Subcutaneous adipose tissue (tissue), 4 donors: Measurements from ENCODE around the gene ABCC12. TPM values are rescaled to one million over a fixed set of nuclear protein-coding genes. Genes with fewer than 3 reads are reported as not detected.

Source experiments
- total RNA-seq, 4 donors: library from RNA; depleted of rRNA; stranded (reverse); fragments of >200 nt; gene quantifications; one replicate each; pipeline ENCODE4 v1.1.0, GENCODE V29; 2016
- TF ChIP-seq, protein P1 (sequence below): fragments of 450-650 bp; IDR thresholded peaks from one replicate; pipeline ENCODE4 v1.5.1; 2016; ENCODE audit warnings: low read depth, mild to moderate bottlenecking, control low read depth, antibody characterized with exemption, moderate library complexity

ABCC12 gene
- total RNA-seq = not detected

DNA sequence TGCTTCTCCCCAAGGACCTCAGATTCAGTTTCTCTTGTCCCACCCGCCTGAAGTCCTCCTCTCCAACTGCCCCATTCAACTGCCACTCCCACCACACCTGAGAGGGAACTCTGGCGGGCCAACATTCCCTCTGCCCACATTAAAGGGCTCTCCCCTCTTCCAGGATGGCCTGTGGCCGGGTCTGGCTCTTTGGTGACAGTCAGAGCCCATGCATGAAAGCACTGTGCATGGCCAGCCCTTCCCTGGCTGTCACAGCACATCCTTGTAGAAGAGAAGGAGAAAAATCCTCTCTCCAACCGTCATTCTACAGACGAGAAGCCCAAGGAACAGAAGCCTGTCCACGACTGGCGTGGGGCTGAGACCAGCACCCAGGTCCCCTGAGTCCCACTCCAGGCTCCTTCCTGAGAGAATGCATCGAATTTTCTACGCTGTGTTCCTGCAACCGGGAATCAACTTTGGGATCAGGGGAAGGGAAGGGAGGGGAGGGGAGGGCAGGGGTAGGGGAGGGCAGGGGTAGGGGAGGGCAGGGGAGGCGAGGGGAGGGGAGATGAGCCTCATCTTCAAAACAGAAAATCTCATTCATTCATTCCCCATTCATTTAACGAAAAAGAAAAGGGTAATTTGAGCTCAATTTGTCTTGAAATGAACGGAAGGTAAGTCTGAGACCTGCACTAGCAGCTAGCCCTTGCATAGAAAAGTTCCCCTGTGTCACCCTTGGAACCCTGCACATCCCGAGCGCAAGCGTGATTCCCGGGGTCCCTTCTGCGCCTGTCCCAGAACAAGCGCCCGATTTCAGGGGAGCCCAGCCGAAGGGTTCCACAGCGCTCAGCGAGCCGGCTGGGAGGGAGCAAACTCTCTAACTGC is at the start of gene ABCC12:
Gene ABCC12 (minus strand): TSS at position 68 of the 864 bp plus-strand sequence. CDS start 9,569 bp downstream, outside the sequence.
- TF ChIP-seq, protein P1, sequence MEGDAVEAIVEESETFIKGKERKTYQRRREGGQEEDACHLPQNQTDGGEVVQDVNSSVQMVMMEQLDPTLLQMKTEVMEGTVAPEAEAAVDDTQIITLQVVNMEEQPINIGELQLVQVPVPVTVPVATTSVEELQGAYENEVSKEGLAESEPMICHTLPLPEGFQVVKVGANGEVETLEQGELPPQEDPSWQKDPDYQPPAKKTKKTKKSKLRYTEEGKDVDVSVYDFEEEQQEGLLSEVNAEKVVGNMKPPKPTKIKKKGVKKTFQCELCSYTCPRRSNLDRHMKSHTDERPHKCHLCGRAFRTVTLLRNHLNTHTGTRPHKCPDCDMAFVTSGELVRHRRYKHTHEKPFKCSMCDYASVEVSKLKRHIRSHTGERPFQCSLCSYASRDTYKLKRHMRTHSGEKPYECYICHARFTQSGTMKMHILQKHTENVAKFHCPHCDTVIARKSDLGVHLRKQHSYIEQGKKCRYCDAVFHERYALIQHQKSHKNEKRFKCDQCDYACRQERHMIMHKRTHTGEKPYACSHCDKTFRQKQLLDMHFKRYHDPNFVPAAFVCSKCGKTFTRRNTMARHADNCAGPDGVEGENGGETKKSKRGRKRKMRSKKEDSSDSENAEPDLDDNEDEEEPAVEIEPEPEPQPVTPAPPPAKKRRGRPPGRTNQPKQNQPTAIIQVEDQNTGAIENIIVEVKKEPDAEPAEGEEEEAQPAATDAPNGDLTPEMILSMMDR = no peak

DNA sequence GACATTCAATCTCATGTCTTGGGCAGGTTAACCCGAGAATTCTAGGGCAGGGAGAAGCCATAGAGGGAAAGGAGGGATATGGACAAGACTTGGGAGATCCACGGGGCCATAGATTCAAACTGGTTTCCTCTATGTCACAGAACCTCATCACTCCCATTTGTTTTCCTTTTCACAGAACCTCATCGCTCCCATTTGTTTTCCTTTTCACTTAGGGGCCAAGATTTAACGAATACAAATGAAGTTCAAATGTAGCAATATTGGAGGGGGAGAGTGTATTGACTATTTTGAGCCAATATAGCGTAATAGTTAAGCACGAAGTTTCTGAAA is 49.0 kb upstream of the ABCC12 start:
- TF ChIP-seq, protein P1 = no peak

DNA sequence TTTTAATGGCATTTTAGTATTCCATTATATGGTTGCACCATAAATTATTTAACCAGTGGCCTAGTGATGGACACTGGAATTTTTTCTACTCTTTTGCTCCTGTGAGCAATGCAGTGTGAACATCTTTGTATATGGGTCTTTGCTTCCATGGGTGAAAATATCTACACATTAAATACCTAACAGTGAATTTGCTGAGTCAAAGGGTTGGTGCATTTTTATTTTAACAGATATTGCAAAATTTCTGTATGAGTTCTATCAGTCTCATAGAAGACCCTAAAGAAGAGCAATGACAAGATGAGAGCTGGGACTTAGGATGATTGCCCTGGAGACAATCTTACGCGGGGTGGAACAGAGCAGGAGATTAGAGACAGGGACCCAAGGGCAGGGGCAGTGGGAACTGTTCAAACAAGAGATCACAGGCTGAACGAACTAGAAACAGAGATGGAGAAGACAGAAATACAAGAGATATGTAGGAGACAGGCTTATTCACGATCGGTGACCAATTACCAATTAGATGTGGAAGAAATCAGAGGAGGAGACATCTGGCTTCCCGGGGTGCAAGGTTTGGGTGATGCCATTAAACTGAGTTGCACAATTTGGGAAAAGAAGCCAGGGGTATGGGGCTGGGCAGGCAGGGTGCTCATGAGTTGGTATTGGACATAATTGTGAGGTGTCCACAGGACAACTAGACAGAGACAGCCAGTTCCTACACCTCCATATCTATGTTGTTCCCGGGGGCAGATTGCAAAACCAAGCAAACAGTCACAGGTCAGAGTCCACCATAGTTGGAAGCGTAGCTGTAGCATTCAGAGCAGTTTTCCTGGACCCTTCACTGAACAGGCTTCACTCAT is 48.4 kb upstream of the ABCC12 start:
- TF ChIP-seq, protein P1 = no peak

DNA sequence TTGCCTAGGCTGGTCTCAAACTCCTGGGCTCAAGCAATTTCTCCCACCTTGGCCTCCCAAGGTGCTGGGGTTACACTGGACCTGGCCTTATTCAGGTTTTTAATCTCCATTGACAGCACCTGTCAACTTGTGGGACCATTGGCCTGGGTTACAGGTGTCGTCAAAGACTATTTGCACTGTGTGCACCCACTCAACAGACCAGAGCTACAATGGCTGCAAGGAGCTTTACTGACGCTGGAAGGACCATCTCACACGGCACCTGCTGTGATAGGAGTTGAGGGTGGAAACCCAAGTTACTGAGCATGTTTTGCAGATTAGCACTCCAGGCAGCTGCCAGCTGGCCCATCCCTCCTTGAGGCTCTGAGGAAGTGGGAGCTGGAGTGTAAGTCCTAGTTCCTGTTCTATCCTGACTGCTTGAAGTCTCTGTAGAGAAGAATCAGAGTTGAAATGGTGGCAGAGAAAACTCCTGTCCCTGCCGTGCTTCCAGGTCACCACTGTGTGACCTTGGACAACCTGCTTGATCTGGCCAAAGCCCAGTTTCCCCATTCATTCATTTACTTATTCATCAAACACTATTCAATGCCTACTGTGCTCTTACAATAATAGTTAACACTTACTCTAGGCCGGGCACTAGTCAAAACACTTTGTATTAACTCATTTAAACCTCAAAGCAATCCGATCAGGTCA is 45.9 kb upstream of the ABCC12 start:
- TF ChIP-seq, protein P1 = no peak

DNA sequence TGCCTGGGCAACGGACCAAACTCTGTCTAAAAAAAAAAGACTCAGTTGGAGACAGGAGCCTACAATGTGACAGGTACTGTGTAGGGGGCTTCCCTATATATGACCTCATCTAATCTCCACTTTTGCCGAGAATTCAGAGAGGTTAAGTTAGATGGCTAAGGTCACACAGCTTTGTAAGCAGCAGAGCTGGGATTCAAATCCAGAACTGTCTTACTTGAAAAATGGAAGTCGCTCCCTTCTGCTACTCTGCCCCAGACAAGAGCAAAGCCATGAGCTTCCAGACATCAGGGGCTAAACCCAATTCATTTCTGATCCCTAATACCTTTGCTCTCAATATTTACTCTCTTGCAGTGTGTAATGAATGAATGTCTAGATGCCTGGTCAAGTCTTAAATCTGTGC is 41.5 kb upstream of the ABCC12 start:
- TF ChIP-seq, protein P1 = no peak

DNA sequence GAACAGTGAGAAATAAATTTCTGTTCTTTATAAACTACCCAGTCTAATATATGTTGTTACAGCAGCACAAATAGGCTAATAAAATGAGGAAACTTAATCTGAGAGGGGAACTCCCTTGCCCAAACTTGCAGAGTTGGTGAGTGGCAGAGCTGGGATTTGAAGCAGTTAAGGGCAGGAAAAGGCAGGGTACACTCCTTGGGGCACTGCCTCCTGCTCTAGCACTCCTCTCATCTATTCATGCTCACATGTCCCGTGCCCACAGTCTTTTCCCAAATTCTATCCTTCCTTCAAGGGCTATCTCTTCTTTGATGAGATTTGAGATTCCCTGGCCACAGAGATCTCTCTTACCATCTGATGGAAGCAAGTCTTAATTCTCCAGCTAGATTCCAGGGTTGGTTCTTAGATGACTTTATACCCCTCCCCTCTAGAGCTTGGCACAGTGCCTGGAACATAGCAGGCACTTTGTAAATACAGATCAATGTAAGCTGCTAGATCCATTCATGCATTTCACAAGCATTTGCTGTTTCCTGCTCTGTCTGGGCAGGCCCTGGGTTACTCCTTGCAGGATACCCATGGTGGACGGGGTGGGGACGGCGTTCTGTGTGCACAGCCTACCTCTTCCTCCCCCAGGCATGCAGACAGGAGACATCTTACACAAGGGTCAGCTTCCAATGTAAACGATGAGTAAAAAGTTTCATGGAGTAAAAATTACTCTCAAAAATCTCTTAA is 39.2 kb upstream of the ABCC12 start:
- TF ChIP-seq, protein P1 = no peak
